ENCODE results near the gene VPS35. TPM values are rescaled to one million over a fixed set of nuclear protein-coding genes. Genes with fewer than 3 reads are reported as not detected.

Gene VPS35
- total and polyA plus RNA-seq, 2 of the 13 experiments (the other 11 are each of a cell fraction or from before 2014, with no cell fraction given), result 30.7 to 136 TPM

DNA sequence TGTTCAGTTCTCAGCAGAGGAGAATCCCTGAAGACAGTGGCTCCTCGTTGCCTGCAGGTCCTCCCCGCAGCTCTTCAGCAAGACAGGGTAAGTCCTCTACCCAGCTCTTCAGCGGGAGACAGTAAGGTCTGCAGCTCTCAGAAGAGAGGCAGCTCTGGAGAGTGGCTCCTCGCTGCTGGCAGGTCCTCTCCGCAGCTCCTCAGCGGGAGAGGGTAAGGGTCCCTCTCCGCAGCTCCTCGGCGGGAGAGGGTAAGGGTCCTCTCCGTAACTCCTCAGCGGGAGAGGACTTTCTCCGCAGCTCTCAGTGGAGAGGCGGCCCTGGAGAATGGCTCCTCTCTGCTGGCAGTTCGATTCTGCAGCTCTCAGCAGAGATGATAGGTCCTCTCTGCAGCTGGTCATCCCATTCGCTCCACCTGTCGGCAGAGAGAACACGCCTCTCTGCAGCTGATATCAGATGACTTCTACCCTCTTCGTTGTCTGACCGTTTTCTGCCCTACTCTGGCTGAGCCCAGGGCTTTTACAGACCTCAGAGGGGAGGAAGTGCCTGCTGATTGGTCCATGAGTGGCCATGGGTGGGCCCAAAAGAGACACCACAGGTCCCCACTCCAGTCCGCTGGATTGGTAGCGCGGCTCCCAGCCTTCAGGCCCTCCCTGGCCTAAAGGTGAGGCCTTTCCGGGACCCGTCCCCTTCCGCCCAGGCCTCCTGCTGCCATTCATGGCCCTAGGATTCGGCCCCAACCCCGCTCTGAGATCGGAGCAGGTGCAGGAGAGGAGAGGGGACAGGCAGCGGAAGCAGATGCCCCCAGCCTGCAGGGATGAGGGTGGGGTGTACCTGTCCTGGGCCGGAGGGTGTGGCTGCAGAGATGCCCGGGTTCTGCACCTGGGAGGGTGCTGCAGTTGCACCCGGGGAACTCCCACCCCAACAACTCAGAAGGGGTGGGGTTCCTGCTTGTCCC lies 55.9 kb downstream of the VPS35 start (continued):
- TF ChIP-seq, protein P1, sequence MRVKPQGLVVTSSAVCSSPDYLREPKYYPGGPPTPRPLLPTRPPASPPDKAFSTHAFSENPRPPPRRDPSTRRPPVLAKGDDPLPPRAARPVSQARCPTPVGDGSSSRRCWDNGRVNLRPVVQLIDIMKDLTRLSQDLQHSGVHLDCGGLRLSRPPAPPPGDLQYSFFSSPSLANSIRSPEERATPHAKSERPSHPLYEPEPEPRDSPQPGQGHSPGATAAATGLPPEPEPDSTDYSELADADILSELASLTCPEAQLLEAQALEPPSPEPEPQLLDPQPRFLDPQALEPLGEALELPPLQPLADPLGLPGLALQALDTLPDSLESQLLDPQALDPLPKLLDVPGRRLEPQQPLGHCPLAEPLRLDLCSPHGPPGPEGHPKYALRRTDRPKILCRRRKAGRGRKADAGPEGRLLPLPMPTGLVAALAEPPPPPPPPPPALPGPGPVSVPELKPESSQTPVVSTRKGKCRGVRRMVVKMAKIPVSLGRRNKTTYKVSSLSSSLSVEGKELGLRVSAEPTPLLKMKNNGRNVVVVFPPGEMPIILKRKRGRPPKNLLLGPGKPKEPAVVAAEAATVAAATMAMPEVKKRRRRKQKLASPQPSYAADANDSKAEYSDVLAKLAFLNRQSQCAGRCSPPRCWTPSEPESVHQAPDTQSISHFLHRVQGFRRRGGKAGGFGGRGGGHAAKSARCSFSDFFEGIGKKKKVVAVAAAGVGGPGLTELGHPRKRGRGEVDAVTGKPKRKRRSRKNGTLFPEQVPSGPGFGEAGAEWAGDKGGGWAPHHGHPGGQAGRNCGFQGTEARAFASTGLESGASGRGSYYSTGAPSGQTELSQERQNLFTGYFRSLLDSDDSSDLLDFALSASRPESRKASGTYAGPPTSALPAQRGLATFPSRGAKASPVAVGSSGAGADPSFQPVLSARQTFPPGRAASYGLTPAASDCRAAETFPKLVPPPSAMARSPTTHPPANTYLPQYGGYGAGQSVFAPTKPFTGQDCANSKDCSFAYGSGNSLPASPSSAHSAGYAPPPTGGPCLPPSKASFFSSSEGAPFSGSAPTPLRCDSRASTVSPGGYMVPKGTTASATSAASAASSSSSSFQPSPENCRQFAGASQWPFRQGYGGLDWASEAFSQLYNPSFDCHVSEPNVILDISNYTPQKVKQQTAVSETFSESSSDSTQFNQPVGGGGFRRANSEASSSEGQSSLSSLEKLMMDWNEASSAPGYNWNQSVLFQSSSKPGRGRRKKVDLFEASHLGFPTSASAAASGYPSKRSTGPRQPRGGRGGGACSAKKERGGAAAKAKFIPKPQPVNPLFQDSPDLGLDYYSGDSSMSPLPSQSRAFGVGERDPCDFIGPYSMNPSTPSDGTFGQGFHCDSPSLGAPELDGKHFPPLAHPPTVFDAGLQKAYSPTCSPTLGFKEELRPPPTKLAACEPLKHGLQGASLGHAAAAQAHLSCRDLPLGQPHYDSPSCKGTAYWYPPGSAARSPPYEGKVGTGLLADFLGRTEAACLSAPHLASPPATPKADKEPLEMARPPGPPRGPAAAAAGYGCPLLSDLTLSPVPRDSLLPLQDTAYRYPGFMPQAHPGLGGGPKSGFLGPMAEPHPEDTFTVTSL (CRISPR knock-in tag; IDR thresholded peaks at IDR 0.05; ENCODE audit: borderline replicate concordance), result no peak; the same call in 1 of the 2 replicates
- no peak for TF ChIP-seq ZBTB3 (CRISPR knock-in tag; IDR thresholded peaks at IDR 0.05; ENCODE audit: borderline replicate concordance, low read depth)
- peak; percentile 29; the same call in 1 of the 2 replicates for TF ChIP-seq ZNF329 (CRISPR knock-in tag; IDR thresholded peaks at IDR 0.05; ENCODE audit: low read depth)
- TF ChIP-seq TAF1 (CRISPR knock-in tag; IDR thresholded peaks at IDR 0.05), result peak; percentile 92
- TF ChIP-seq TGIF2 (CRISPR knock-in tag; IDR thresholded peaks at IDR 0.05), result peak; percentile 26; the same call in 1 of the 2 replicates
- no peak for TF ChIP-seq MZF1 (CRISPR knock-in tag; IDR thresholded peaks at IDR 0.05; ENCODE audit: borderline replicate concordance)
- peak in 1 of 2 experiments; percentile 31; a peak in 1 of 4 replicates for TF ChIP-seq NR2F1 (CRISPR knock-in tag; IDR thresholded peaks at IDR 0.05)
- peak; percentile 84 for TF ChIP-seq ZNF883 (CRISPR knock-in tag; IDR thresholded peaks at IDR 0.05; ENCODE audit: not compliant biosample characterization)
- TF ChIP-seq TEF (CRISPR knock-in tag; IDR thresholded peaks at IDR 0.05), result no peak
- 0 out of 2 replicates have a peak, but pooled peaks have one; percentile 61 for TF ChIP-seq KLF11 (CRISPR knock-in tag; IDR thresholded peaks at IDR 0.05)
- TF ChIP-seq ZKSCAN8 (CRISPR knock-in tag; IDR thresholded peaks at IDR 0.05; ENCODE audit: borderline replicate concordance), result peak; percentile 26; the same call in 1 of the 2 replicates
- TF ChIP-seq ZFP90 (CRISPR knock-in tag; IDR thresholded peaks at IDR 0.05; ENCODE audit: borderline replicate concordance), result peak; percentile 60; the same call in 1 of the 2 replicates
- 0 out of 2 replicates have a peak, but pooled peaks have one; percentile 7 for TF ChIP-seq ZNF331 (CRISPR knock-in tag; IDR thresholded peaks at IDR 0.05)
- TF ChIP-seq JARID2 (CRISPR knock-in tag; IDR thresholded peaks at IDR 0.05; ENCODE audit: insufficient replicate concordance), result no peak
- peak; percentile 66; the same call in 1 of the 2 replicates for TF ChIP-seq SNAPC4 (CRISPR knock-in tag; IDR thresholded peaks at IDR 0.05)
